Neural cell (in vitro differentiated cells): Measurements from ENCODE around the gene LIN9. TPM values are rescaled to one million over a fixed set of nuclear protein-coding genes. Genes with fewer than 3 reads are reported as not detected.

ENCODE experiments used
- H2AFZ ChIP-seq: fragments of 200-600, 300-800 bp; sonication (generic), shearing (Covaris generic); 2 replicates; pipeline ENCODE4 v1.6.0; 2014; ENCODE audit warnings: low read depth, mild to moderate bottlenecking, antibody characterized with exemption, low read length, moderate library complexity
- H3F3A ChIP-seq: fragments of 200-600 bp; shearing (Covaris generic); 2 replicates; pipeline ENCODE4 v1.6.1; 2016; ENCODE audit warnings: mild to moderate bottlenecking, moderate library complexity, mixed read lengths, antibody characterized with exemption, low read length; ENCODE audit not compliant: insufficient read depth, poor library complexity, severe bottlenecking
- H3K27ac ChIP-seq: fragments of 200-600, 300-800 bp; sonication (generic), shearing (Covaris generic); 2 replicates; pipeline ENCODE4 v1.5.1; 2014; ENCODE audit warnings: mild to moderate bottlenecking, low read length, moderate library complexity
- H3K27me3 ChIP-seq: fragments of 300-800, 200-600 bp; sonication (generic), shearing (Covaris generic); 2 replicates; pipeline ENCODE4 v1.6.0; 2014; ENCODE audit warnings: mild to moderate bottlenecking, low read depth, low read length, moderate library complexity; ENCODE audit not compliant: insufficient read depth
- H3K36me3 ChIP-seq: fragments of 300-800, 200-600 bp; sonication (generic), shearing (Covaris generic); 2 replicates; pipeline ENCODE4 v1.5.1; 2014; ENCODE audit warnings: mild to moderate bottlenecking, antibody characterized with exemption, low read length, moderate library complexity; ENCODE audit not compliant: insufficient read depth
- H3K4me2 ChIP-seq: fragments of 300-800, 200-600 bp; sonication (generic), shearing (Covaris generic); 2 replicates; pipeline ENCODE4 v1.6.0; 2014; ENCODE audit warnings: mild to moderate bottlenecking, low read length
- H3K4me3 ChIP-seq: fragments of 300-800, 200-600 bp; sonication (generic), shearing (Covaris generic); 2 replicates; pipeline ENCODE4 v1.5.1; 2014; ENCODE audit warnings: mild to moderate bottlenecking, low read length, moderate library complexity
- H3K79me2 ChIP-seq: fragments of 200-600 bp; shearing (Covaris generic); replicated peaks from 2 replicates; pipeline ENCODE4 v1.6.0; 2014; ENCODE audit warnings: mild to moderate bottlenecking, low read length, moderate library complexity; ENCODE audit not compliant: insufficient read depth
- H3K9ac ChIP-seq: fragments of 300-800, 200-600 bp; sonication (generic), shearing (Covaris generic); 2 replicates; pipeline ENCODE4 v1.6.1; 2016; ENCODE audit warnings: mild to moderate bottlenecking, low read length, mixed read lengths
- H3K9me2 ChIP-seq: fragments of 200-600 bp; shearing (Covaris generic); 2 replicates; pipeline ENCODE4 v1.6.1; 2016; ENCODE audit warnings: mild to moderate bottlenecking, low read length, mixed read lengths; ENCODE audit not compliant: insufficient read depth
- H3K9me3 ChIP-seq: fragments of 200-600, 300-800 bp; sonication (generic), shearing (Covaris generic); 2 replicates; pipeline ENCODE4 v1.6.1; 2016; ENCODE audit warnings: mild to moderate bottlenecking, mixed run types, low read length, moderate library complexity, mixed read lengths
- H4K20me1 ChIP-seq: fragments of 200-600 bp; shearing (Covaris generic); 2 replicates; pipeline ENCODE4 v1.6.1; 2016; ENCODE audit warnings: mild to moderate bottlenecking, mixed run types; ENCODE audit not compliant: insufficient read depth
- CTCF ChIP-seq: fragments of 450-650 bp; IDR thresholded peaks from 2 replicates; pipeline ENCODE4 v1.5.1; 2014; ENCODE audit warnings: antibody characterized with exemption, mild to moderate bottlenecking, moderate library complexity; ENCODE audit not compliant: poor library complexity, severe bottlenecking
- EP300 ChIP-seq: fragments of 450-650 bp; conservative IDR thresholded peaks from 2 replicates; pipeline ENCODE4 v1.6.1; 2014; ENCODE audit warnings: antibody characterized with exemption, mild to moderate bottlenecking, moderate library complexity; ENCODE audit not compliant: poor library complexity, severe bottlenecking
- EZH2 ChIP-seq: fragments of 200-600, 300-800 bp; shearing (Covaris generic), sonication (generic); IDR thresholded peaks from 2 replicates; pipeline ENCODE4 v1.6.1; 2014; ENCODE audit warnings: antibody characterized with exemption, low read length, borderline replicate concordance, mild to moderate bottlenecking; ENCODE audit not compliant: insufficient read depth, poor library complexity, severe bottlenecking
- MXI1 ChIP-seq: fragments of 450-650 bp; conservative IDR thresholded peaks from 2 replicates; pipeline ENCODE4 v1.6.1; 2014; ENCODE audit warnings: antibody characterized with exemption, mild to moderate bottlenecking; ENCODE audit not compliant: poor library complexity, severe bottlenecking
- POLR2AphosphoS5 ChIP-seq: IDR thresholded peaks from 2 replicates; pipeline ENCODE4 v1.6.1; 2012
- RAD21 ChIP-seq: fragments of 450-650 bp; conservative IDR thresholded peaks from 2 replicates; pipeline ENCODE4 v1.6.1; 2014; ENCODE audit warnings: antibody characterized with exemption, mild to moderate bottlenecking, moderate library complexity
- SMC3 ChIP-seq: fragments of 450-650 bp; conservative IDR thresholded peaks from 2 replicates; pipeline ENCODE4 v1.6.1; 2014; ENCODE audit warnings: antibody characterized with exemption, mild to moderate bottlenecking, moderate library complexity; ENCODE audit not compliant: poor library complexity
- TAF1 ChIP-seq: IDR thresholded peaks from 2 replicates; pipeline ENCODE4 v1.6.1; 2012; ENCODE audit warnings: low read depth
- polyA plus RNA-seq: library from polyadenylated mRNA; depleted of rRNA; stranded (reverse); fragments of >200 nt; gene quantifications from 2 replicates; pipeline ENCODE4 v1.2.3, GENCODE V29; 2014
- TF ChIP-seq, protein P1 (sequence below): IDR thresholded peaks from 2 replicates; pipeline ENCODE4 v1.6.1; 2012; ENCODE audit warnings: borderline replicate concordance

Gene LIN9
- polyA plus RNA-seq, 1 donor from 2014 or later = 11.9 TPM

GRCh38 chr1:226335661-226336060 is 26.7 kb upstream of the LIN9 start:
- Histone ChIP-seq H3K27ac (no peak overlapping the region), H2AFZ (no peak overlapping the region), H3K27me3 (no peaks in the 10 kb centered on the region), H3K4me3 (no peak overlapping the region), H3K9ac (no peak overlapping the region), H3K9me3 (no peaks in the 10 kb centered on the region), H3K9me2 (no peaks in the 10 kb centered on the region), H4K20me1 (no peaks in the 10 kb centered on the region), H3K4me2 (no peak overlapping the region), H3F3A (no peaks in the 10 kb centered on the region), H3K79me2 (no peaks in the 10 kb centered on the region), H3K36me3 (no peaks in the 10 kb centered on the region)
- TF ChIP-seq EP300 (no peak), RAD21 (no peak), MXI1 (no peak), POLR2AphosphoS5 (no peak), CTCF (no peak), SMC3 (no peak), EZH2 (no peak), TAF1 (no peak)
- TF ChIP-seq, protein P1, sequence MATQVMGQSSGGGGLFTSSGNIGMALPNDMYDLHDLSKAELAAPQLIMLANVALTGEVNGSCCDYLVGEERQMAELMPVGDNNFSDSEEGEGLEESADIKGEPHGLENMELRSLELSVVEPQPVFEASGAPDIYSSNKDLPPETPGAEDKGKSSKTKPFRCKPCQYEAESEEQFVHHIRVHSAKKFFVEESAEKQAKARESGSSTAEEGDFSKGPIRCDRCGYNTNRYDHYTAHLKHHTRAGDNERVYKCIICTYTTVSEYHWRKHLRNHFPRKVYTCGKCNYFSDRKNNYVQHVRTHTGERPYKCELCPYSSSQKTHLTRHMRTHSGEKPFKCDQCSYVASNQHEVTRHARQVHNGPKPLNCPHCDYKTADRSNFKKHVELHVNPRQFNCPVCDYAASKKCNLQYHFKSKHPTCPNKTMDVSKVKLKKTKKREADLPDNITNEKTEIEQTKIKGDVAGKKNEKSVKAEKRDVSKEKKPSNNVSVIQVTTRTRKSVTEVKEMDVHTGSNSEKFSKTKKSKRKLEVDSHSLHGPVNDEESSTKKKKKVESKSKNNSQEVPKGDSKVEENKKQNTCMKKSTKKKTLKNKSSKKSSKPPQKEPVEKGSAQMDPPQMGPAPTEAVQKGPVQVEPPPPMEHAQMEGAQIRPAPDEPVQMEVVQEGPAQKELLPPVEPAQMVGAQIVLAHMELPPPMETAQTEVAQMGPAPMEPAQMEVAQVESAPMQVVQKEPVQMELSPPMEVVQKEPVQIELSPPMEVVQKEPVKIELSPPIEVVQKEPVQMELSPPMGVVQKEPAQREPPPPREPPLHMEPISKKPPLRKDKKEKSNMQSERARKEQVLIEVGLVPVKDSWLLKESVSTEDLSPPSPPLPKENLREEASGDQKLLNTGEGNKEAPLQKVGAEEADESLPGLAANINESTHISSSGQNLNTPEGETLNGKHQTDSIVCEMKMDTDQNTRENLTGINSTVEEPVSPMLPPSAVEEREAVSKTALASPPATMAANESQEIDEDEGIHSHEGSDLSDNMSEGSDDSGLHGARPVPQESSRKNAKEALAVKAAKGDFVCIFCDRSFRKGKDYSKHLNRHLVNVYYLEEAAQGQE = no peak

GRCh38 chr1:226332947-226333346 is 24.0 kb upstream of the LIN9 start:
- TF ChIP-seq EP300 (no peak), SMC3 (no peak), CTCF (no peak), TAF1 (no peak), MXI1 (no peak), EZH2 (no peak), RAD21 (no peak), POLR2AphosphoS5 (no peak)
- TF ChIP-seq, protein P1 = no peak
- Histone ChIP-seq H3K36me3 (no peaks in the 10 kb centered on the region), H4K20me1 (no peaks in the 10 kb centered on the region), H3K4me3 (peak overlapping the region; percentile 31), H3K27me3 (no peaks in the 10 kb centered on the region), H3F3A (no peaks in the 10 kb centered on the region), H3K79me2 (no peaks in the 10 kb centered on the region), H3K4me2 (no peak overlapping the region), H3K9me3 (no peaks in the 10 kb centered on the region), H3K9ac (no peak overlapping the region), H3K9me2 (no peaks in the 10 kb centered on the region), H3K27ac (no peak overlapping the region), H2AFZ (no peak overlapping the region)
